Activated CD4-positive, alpha-beta T cell treated with anti-CD3 and anti-CD28 coated beads for 36 hours (primary cell): ENCODE results near the gene RIMBP3B. TPM values are rescaled to one million over a fixed set of nuclear protein-coding genes. Genes with fewer than 3 reads are reported as not detected.
"Not testable (repeated sequence)": the region's sequence is repeated elsewhere in the genome, so short reads cannot be mapped to it uniquely, and the experiment has no call there.

Source experiments
- ATAC-seq: fragments of 200-7000 bp; cut with Tn5 transposase; one replicate; pipeline ENCODE4 v1.10.0; 2021; ENCODE audit warnings: mild to moderate bottlenecking, moderate library complexity
- CTCF ChIA-PET: fragments of 350-600 bp; sonication (Branson Sonifier 250); formaldehyde crosslinking; loops from one replicate; lab custom pipeline; 2021; ENCODE audit warnings: antibody characterized with exemption; lab: Charles Lee
- POLR2A ChIA-PET: fragments of 350-600 bp; sonication (Branson Sonifier 250); formaldehyde crosslinking; loops from one replicate; lab custom pipeline; 2021; ENCODE audit warnings: antibody characterized with exemption, inconsistent platforms; lab: Charles Lee
- DNase-seq: peaks from one replicate; pipeline ENCODE4 v3.0.0-alpha.2; 2020
- H3K27ac Mint-ChIP-seq: one replicate; pipeline ENCODE4 v1.8.0; 2021; ENCODE audit warnings: mixed read lengths
- H3K27me3 Mint-ChIP-seq: one replicate; pipeline ENCODE4 v1.8.0; 2021; ENCODE audit warnings: mixed read lengths
- H3K36me3 Mint-ChIP-seq: one replicate; pipeline ENCODE4 v1.8.0; 2021; ENCODE audit warnings: low read depth, mixed read lengths
- H3K4me1 Mint-ChIP-seq: one replicate; pipeline ENCODE4 v1.8.0; 2021; ENCODE audit warnings: mixed read lengths
- H3K4me3 Mint-ChIP-seq: one replicate; pipeline ENCODE4 v1.8.0; 2021; ENCODE audit warnings: mild to moderate bottlenecking, moderate library complexity, mixed read lengths
- H3K9me3 Mint-ChIP-seq: one replicate; pipeline ENCODE4 v1.8.0; 2021; ENCODE audit warnings: low read depth, mixed read lengths
- intact Hi-C, 2 experiments: fragments of 100-400 bp; cut with DNase I in 1 of 2; cut with micrococcal nuclease in 1 of 2; formaldehyde crosslinking; loops; one replicate each; pipeline versions ENCODE4 v1.14.2 to v1.15.1; 2022 to 2024; cut with DNase I, micrococcal nuclease
- total RNA-seq, 2 experiments: library from RNA; stranded (reverse); gene quantifications; one replicate each; pipeline ENCODE4 v1.2.3, GENCODE V29; 2021

Gene RIMBP3B
- total RNA-seq, 2 experiments from 2014 or later = 0.35 to 0.41 TPM

- DNase-seq, H3K27ac Mint-ChIP-seq, H3K27me3 Mint-ChIP-seq, H3K9me3 Mint-ChIP-seq, H3K4me3 Mint-ChIP-seq, H3K4me1 Mint-ChIP-seq, H3K36me3 Mint-ChIP-seq, intact Hi-C loops, CTCF ChIA-PET, POLR2A ChIA-PET: not testable (repeated sequence)
- peak; percentile 73 for ATAC-seq
Observed at GRCh38 chr22:21384468-21385357, 1.2 kb downstream of the RIMBP3B start.

GRCh38 chr22:21389480-21389879 is 5.9 kb downstream of the RIMBP3B start:
- intact Hi-C loops, CTCF ChIA-PET, H3K27me3 Mint-ChIP-seq, H3K36me3 Mint-ChIP-seq, H3K27ac Mint-ChIP-seq, DNase-seq, H3K9me3 Mint-ChIP-seq, H3K4me1 Mint-ChIP-seq, ATAC-seq, POLR2A ChIA-PET, H3K4me3 Mint-ChIP-seq: not testable (repeated sequence)

- CTCF ChIA-PET, H3K36me3 Mint-ChIP-seq, H3K4me3 Mint-ChIP-seq, H3K27me3 Mint-ChIP-seq, H3K27ac Mint-ChIP-seq, intact Hi-C loops, DNase-seq, POLR2A ChIA-PET, H3K9me3 Mint-ChIP-seq, ATAC-seq, H3K4me1 Mint-ChIP-seq: not testable (repeated sequence)
Observed at GRCh38 chr22:21390013-21390412, 6.5 kb downstream of the RIMBP3B start.

- not testable (repeated sequence) for ATAC-seq, H3K9me3 Mint-ChIP-seq
Observed at GRCh38 chr22:21394613-21395012, 11.1 kb downstream of the RIMBP3B start.

DNA sequence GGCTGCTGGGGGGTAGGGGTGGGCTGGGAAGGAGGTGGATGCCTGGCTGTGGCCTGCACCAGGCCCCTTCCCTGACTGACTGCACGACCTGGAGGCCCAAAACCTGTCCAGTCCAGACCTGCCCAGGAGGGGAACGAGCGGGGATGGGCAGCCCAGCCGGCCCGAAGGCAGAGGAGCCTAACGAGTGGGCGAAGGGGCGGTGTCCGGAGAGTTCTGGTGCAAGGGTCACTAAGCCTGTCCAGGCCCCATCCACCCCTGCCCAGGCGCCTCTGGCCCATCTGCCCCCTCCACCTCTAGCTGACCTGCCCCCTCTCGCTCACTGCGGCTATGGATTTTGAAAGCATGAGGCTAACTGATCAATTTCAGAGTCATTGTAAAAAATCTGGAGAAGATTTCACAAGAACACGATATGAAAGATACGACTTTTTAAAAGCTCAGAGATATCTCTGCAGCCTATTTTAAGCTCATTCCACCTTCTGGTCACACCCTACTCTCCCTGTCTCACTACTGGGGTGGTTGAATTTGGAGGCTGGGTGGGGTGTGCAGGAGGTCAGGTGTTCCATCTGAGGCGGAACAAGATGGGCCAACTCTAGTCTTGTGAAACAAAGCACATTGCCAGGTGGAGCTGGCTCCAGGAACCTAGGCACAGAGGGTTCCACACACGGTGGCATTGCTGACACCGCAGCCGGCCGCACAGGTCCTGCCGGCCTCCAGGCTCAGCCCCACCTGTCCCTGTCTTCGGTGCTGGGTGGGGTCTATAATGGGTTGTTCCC is 17.8 kb downstream of the RIMBP3B start:
- DNase-seq, H3K36me3 Mint-ChIP-seq, H3K4me3 Mint-ChIP-seq, ATAC-seq, CTCF ChIA-PET, H3K9me3 Mint-ChIP-seq, H3K27ac Mint-ChIP-seq, H3K4me1 Mint-ChIP-seq, intact Hi-C loops, H3K27me3 Mint-ChIP-seq, POLR2A ChIA-PET: not testable (repeated sequence)

More at GRCh38 chr22:21394613-21395012, 11.1 kb downstream of the RIMBP3B start:
- CTCF ChIA-PET, POLR2A ChIA-PET, H3K36me3 Mint-ChIP-seq, H3K27me3 Mint-ChIP-seq, intact Hi-C loops, H3K27ac Mint-ChIP-seq, H3K4me1 Mint-ChIP-seq, DNase-seq, H3K4me3 Mint-ChIP-seq: not testable (repeated sequence)

DNA sequence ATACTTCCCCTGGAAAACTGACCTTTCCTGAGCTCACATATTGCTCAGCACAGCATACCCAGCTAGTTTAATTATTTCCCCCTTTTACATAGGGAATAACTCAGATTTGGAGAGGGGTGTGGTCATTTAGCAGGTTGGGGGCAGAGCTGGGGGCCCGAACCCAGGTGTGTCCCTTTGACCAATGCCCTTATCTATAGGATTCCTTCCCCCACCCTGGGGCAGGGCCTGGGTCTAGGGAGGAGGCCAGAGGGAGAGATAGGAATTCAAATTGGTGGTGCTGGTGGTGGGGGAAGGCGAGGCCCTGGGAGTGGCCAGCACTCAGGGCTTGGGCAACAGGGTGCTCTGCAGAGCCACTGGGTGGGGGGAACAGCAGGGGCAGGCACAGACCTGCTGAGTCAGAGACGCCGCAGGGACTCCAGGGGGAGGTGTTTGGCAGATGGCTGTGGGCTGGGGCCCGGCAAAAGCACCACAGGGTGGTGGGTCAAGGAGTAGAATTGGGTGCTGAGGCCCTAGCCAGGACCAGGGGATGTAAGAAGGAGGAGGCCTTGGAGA is 19.3 kb downstream of the RIMBP3B start:
- H3K4me3 Mint-ChIP-seq, CTCF ChIA-PET, DNase-seq, POLR2A ChIA-PET, H3K27ac Mint-ChIP-seq, H3K27me3 Mint-ChIP-seq, H3K4me1 Mint-ChIP-seq, intact Hi-C loops, H3K36me3 Mint-ChIP-seq, H3K9me3 Mint-ChIP-seq, ATAC-seq: not testable (repeated sequence)

DNA sequence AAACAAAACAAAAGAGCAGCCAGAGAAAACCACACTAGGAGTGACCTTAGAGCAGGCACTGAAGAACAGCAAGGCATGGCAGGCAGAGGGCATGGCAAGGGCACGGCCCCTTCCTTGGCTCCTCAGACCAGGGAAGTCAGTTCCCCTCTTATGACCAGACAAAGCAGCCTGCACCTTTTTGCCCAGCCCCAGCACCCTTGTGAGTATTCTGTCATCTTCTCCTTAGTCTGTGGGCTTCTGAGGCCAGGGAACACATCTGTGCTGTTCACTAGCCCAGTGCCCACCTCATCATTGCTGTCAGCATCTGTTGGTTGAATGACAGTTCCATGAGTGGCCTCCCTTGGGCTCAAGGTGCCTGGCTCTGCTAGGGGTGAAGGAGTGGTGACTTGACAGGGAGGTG is 23.6 kb downstream of the RIMBP3B start:
- ATAC-seq, H3K9me3 Mint-ChIP-seq, CTCF ChIA-PET, H3K4me1 Mint-ChIP-seq, H3K4me3 Mint-ChIP-seq, H3K27me3 Mint-ChIP-seq, intact Hi-C loops, POLR2A ChIA-PET, H3K27ac Mint-ChIP-seq, DNase-seq, H3K36me3 Mint-ChIP-seq: not testable (repeated sequence)

DNA sequence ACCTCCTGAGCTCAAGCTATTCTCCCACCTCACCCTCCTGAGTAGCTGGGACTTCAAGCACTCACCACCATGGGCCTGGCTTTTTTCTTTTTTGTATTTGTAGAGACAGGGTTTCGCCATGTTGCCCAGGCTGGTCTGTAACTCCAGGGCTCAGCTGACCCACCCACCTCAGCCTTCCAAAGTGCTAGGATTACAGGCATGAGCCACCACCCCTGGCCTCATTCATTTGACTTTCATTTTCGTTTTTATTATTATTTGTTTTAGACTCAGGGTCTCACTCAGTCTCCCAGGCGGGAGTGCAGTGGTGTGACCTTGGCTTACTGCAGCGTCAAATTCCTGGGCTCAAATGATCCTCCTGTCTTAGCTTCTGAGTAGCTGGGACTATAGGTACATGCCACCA is 24.2 kb downstream of the RIMBP3B start:
- intact Hi-C loops, DNase-seq, H3K27ac Mint-ChIP-seq, H3K9me3 Mint-ChIP-seq, H3K27me3 Mint-ChIP-seq, ATAC-seq, CTCF ChIA-PET, POLR2A ChIA-PET, H3K36me3 Mint-ChIP-seq, H3K4me3 Mint-ChIP-seq, H3K4me1 Mint-ChIP-seq: not testable (repeated sequence)

GRCh38 chr22:21416375-21416774 is 32.8 kb downstream of the RIMBP3B start:
- CTCF ChIA-PET, DNase-seq, H3K27ac Mint-ChIP-seq, H3K4me3 Mint-ChIP-seq, H3K4me1 Mint-ChIP-seq, H3K36me3 Mint-ChIP-seq, intact Hi-C loops, ATAC-seq, H3K9me3 Mint-ChIP-seq, H3K27me3 Mint-ChIP-seq, POLR2A ChIA-PET: not testable (repeated sequence)

- H3K27ac Mint-ChIP-seq, H3K27me3 Mint-ChIP-seq, H3K36me3 Mint-ChIP-seq, H3K4me1 Mint-ChIP-seq, CTCF ChIA-PET, POLR2A ChIA-PET, intact Hi-C loops, H3K9me3 Mint-ChIP-seq: not testable (repeated sequence)
- DNase-seq = peak; percentile 8
- H3K4me3 Mint-ChIP-seq = peak within 1 kb of the TSS; percentile 60
- ATAC-seq = peak; percentile 91
Observed at GRCh38 chr22:21417227-21417746, 33.7 kb downstream of the RIMBP3B start, which contains the start of gene HIC2. Gene HIC2 (plus strand): TSS chr22:21417371. CDS start chr22:21442832, 25,461 bp downstream.

DNA sequence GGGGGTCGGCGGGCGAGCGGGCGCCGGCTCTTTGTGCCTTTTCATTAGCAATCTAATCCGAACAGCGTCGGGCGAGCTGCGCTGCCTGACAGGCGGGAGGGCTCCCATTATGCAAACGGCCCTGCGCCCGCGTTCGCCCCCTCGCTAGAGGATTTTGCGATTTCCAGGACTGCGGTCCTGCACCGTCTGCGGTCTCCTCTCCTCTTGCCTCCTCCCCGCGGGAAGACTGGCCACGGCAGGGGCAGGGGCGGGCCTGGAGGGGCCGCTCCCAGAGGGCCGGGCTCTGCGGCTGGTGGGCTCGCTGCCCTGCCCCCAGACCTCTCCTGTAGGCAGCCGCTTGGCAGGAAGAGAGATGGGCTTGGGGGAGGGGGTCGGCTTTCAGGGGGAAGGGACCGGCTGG is 34.3 kb downstream of the RIMBP3B start:
- DNase-seq = peak; percentile 56
- H3K36me3 Mint-ChIP-seq, CTCF ChIA-PET, H3K9me3 Mint-ChIP-seq, H3K4me1 Mint-ChIP-seq, H3K27me3 Mint-ChIP-seq, H3K27ac Mint-ChIP-seq, POLR2A ChIA-PET, intact Hi-C loops: not testable (repeated sequence)
- peak; percentile 11 for ATAC-seq
- peak overlapping the region; percentile 60 for H3K4me3 Mint-ChIP-seq
